GM19397 (cell line): ENCODE data around the gene ARHGAP25.

ENCODE experiments used
- ATAC-seq: cut with Tn5 transposase; IDR thresholded peaks from one replicate; pipeline ENCODE4 v1.9.1; 2021; ENCODE audit warnings: mild to moderate bottlenecking, moderate library complexity; ENCODE audit not compliant: unreplicated experiment

Gene ARHGAP25

GRCh38 chr2:68742626-68743415 lies 8.2 kb downstream of the ARHGAP25 start:
- no peak for ATAC-seq

- no peak for ATAC-seq
These were observed 8.9 kb downstream of the ARHGAP25 start for GRCh38 chr2:68743531-68743930.

GRCh38 chr2:68744366-68744912 lies 9.8 kb downstream of the ARHGAP25 start:
- no peak for ATAC-seq

GRCh38 chr2:68745006-68745405 lies 10.4 kb downstream of the ARHGAP25 start:
- no peak for ATAC-seq

- ATAC-seq, result no peak
These were observed 11.8 kb downstream of the ARHGAP25 start for GRCh38 chr2:68746408-68746807.

- ATAC-seq, result no peak
These were observed 12.8 kb downstream of the ARHGAP25 start for GRCh38 chr2:68747413-68747812.

GRCh38 chr2:68747900-68748299 lies 13.3 kb downstream of the ARHGAP25 start:
- no peak for ATAC-seq

GRCh38 chr2:68748568-68748967 lies 14.0 kb downstream of the ARHGAP25 start:
- no peak for ATAC-seq

GRCh38 chr2:68749345-68749744 lies 14.7 kb downstream of the ARHGAP25 start:
- no peak for ATAC-seq

GRCh38 chr2:68750592-68751396 lies 16.2 kb downstream of the ARHGAP25 start:
- ATAC-seq, result no peak

- peak; percentile 93 for ATAC-seq
These were observed 17.1 kb downstream of the ARHGAP25 start for GRCh38 chr2:68751397-68752339.

GRCh38 chr2:68753318-68753717 lies 18.7 kb downstream of the ARHGAP25 start:
- ATAC-seq, result no peak

- ATAC-seq, result no peak
These were observed 20.5 kb downstream of the ARHGAP25 start for GRCh38 chr2:68755071-68755470.

- no peak for ATAC-seq
These were observed 21.6 kb downstream of the ARHGAP25 start for GRCh38 chr2:68756178-68756577.

GRCh38 chr2:68757081-68757480 lies 22.5 kb downstream of the ARHGAP25 start:
- no peak for ATAC-seq

- ATAC-seq, result no peak
These were observed 27.5 kb downstream of the ARHGAP25 start for GRCh38 chr2:68762100-68762499.

- ATAC-seq, result no peak
These were observed 28.1 kb downstream of the ARHGAP25 start for GRCh38 chr2:68762665-68763064.

- ATAC-seq, result no peak
These were observed 29.6 kb downstream of the ARHGAP25 start for GRCh38 chr2:68764041-68764805.

GRCh38 chr2:68764806-68765311 lies 30.2 kb downstream of the ARHGAP25 start:
- ATAC-seq, result no peak
